C1 segment of cervical spinal cord (tissue), 14 donors: ENCODE measurements around the gene ETV6.
"Not testable (repeated sequence)": the region's sequence is repeated elsewhere in the genome, so short reads cannot be mapped to it uniquely, and the experiment has no call there.

Experiments used
- DNase-seq, 14 donors: peaks; one replicate each; lab custom pipeline; 2025; lab: John Stamatoyannopoulos, UW

Gene ETV6

DNA sequence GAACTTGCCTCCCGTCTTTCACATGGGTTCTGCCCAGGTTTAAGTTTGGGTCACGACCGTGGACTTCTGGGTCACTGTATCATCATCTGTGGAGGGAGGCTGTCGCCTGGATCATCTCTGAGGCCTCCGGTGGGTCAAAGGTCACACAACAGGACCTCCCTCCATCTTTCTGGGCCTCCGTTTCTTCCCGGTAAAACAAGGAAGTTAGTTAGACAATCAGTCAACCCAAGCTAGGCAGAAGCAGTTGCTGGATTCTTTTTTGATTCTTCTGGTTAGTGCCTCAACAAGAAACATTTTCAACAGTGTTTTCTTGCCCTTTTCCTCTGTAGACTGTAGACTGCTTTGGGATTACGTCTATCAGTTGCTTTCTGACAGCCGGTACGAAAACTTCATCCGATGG is 234.6 kb downstream of the ETV6 start:
- no peak for DNase-seq

DNA sequence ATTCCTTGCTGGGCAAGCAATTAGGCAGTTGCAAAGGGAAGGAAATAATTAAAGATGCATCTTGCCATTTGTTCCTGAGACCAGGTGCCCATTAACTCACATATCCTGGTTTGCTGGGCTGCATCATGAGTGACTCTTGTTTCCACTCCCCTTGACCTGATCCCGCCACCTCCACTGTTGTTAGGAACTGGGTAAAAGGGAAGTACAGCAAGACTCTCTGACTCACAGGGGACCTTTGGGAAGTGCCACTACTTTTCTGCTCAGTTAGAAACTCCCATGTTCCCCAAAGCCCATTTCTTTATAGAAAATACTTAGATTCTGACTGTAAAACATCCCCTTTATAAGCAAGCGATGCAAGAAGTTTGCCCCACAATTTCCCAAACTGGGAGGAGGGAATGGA is 235.2 kb downstream of the ETV6 start:
- DNase-seq = no peak

DNA sequence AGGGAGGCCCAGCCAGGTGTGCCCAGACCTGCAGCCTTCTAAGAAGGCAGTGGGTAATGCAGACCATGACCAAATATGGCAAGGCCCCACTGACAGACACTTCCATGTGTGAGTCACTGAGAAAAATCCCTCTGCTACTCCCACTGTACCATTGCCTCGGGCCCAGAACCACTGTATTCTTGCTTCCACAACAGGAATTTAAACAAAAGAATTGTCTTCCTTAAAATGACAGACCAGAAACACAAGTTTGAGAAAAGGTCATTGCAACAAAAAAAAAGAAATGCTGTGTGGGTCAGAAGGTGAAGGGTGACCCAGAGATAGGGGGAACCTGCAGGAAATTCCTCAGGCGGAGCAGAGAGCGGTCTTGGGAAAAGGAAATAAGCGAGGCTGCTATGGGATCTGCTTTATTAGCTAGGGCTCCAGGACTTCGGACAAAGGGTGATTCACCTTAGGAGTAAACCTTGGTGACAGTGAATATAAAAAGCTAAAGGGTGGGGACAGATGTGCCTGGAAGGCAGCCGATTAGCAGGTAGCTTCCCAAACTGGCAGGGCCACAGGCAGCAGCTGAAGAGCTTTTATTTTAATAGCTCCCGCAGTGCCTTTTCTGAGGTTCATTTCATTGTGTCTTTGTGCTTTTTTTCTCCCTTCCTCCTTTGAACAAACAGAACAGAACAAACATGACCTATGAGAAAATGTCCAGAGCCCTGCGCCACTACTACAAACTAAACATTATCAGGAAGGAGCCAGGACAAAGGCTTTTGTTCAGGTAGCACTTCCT is 236.0 kb downstream of the ETV6 start:
- no peak for DNase-seq

DNA sequence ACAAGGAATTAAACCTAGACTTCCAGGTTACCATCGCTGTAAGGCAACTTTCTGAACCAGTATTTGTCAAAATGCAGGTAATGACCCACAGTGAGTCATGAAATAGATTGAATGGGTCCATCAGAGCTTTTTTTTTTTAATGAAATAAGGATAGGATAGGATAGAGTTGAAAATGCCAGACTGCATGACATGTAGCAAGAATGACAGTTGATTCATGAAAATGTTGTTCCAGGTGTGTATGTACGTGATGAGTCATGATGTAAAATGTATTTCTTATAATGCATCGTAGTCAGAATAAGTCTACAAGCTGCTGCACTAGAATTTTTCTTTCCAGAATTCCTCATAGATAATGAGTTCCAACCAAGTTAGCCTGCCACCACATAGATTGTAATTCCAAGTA is 236.9 kb downstream of the ETV6 start:
- DNase-seq = no peak

DNA sequence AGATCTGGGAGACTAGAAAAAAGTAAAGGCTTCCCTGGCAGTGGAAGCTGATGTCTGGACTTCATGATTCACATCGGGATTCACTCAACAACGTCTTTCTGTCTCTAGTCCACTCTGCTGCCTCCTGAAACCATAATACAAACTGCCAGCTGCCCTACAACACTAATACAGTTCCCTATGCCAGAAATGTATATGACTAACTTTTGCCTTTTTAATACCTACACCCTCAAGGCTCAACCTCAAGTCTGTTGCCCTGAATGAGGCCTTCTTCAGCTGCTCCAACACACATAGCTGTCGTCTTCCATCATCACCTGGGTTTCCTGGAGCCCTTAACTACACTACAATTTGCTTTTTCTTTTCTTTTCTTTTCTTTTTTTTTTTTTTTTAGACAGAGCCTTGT is 238.6 kb downstream of the ETV6 start:
- no peak for DNase-seq

DNA sequence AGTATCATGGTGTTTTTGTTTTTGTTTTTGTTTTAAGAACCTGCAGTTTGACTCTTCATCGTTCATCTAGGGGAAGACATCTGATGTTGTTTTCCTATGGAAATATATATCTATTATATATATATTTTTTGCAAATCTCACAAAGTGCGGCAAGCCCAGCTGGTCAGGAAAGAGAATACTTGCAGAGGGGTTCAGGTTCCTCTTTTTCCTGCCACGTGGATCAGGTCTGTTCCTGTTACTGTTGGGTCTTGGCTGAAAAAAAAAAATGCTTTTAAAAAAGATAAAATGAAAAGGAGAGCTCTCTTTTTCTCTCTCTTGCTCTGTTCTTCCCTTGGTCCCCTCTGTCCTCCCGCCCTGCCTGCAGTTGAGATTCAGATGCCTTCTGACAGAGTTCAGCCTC is 241.9 kb downstream of the ETV6 start:
- no peak for DNase-seq

DNA sequence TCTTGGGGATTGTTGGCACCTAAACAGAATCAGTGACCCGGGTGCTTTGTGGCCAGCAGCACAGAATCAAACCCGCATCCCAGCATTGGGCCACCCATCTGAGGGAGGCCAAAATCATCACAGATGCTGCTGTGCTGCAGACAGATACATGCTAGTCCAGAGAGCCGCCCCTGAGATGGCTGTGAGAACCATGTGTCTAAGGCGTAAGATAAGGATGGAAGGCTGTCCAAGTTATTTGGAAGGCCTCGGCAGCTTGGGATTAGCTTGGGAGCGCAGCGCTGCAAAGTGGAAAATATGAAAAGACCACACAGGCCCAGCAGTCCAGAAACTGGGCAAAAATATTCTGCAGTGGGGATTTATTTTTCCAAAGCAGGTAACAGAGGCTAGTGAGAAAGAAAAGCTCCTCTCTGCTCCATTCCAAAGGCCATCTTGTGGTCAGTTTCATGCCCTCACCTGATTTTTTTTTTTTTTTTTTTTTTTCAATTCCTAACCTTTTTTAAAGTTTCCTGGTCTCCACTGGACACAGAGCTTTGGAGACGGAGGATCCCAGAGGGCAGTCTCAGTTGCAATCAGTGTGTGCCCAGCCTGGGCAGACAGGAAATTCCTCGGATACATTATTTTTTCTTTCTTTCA is 242.4 kb downstream of the ETV6 start:
- no peak for DNase-seq

DNA sequence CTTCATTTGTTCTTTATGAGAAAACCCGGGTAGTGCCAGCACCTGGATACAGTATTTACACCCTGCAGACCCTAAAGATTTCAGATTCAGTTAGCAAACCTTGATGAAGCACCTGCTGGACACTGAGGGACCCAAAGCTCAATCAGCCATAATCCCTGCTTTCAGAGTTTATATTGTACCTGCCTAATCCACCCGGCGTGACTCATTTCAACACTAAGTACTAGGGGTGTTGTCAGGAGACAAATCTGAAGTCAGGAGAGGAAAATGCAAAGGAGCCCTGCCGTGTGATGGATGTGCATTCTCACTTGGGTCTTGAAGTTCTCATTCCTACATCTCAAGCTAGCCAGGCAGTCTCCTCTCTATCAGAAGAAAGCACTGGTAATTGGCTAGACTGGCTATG is 244.5 kb downstream of the ETV6 start:
- no peak for DNase-seq

DNA sequence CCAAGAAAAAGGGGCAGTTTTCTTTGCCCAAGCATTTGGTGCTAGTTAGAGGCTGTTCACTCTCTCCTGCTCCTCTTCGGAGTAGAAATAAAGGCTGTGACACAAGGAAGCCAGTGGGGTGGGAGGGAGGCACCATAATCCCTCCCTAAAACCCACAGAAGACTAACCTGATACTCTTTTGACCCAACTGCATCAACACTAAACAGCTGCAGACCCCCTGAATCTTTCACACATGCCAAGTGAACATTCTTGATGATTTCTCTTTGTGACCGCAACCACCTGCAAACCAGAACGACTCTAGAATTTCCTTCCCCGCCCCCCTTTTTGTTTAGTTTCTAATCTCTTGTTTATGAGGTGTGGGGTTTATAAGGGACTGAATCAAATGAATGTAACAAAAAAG is 245.4 kb downstream of the ETV6 start:
- no peak for DNase-seq

DNA sequence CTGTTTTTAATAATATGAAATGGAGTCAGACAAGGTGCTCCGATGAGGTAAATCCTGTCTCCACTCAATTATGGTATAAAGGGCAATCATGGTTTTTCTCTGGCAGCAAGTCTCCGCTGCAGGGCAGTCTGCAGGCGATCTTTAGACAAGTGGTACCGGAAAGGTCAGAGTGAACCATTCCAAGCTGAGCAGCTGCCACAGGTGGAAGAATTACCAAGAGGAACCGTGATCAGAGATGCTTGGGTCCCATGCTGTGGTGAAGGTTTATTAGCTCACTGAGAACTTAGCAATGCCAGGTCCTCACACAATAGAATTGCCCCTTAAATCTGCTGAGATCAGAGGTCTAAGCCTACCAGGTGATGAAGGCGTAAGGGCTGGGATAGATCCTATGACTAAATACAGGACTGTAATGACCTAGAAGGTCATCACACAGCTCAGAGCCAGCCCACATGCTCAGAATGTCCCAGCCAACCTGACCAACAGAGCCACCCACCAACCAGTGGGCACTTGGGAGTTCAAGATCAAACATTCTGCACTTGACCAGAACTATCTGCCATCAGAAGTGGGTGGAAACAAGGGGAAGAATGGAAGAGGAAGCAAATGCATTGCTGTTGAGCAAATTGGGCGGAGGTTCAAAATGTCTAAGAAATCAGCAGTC is 246.1 kb downstream of the ETV6 start:
- no peak for DNase-seq

DNA sequence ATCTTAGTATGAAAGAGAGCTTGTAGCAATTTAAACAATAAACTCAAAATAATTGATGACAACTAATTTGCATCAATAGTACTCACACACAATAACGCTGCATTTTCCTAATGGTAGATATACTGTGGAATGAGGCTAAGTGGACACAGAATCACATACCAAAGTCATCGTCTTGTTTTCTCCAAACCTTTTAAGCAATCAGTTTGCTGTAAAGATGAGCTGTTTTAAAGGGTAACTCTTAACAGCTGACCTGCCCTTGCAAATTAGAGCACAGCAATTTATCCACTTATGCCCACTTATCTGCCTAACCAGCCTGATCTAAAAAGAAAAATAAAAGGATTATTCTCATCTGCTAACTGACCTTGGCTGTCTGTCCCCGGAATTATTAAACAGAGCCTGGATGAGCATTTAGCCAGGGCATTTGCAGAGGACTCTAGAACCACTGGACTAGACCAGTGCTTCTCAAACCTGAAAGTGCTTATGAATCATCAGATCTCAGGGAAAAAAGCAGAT is 247.0 kb downstream of the ETV6 start:
- DNase-seq = no peak

DNA sequence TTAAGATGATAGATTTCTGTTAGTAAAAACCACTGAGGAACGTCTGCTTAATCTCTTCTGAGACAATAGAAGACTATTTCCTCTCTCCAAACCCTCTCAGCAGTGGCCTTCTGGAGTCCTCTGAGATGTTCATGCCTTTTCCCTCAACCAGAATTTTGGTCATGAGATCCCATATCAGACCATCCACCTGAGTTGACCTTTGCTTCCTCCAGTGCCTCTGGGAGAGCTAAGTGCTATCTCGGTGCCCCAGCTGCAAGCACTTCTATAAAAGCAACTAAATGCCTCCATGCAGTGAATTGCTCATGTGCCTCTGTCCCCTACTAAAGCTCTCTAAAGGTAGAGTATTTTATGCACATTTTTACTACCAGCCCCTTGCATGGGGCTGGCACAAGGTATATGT is 248.4 kb downstream of the ETV6 start:
- no peak for DNase-seq

DNA sequence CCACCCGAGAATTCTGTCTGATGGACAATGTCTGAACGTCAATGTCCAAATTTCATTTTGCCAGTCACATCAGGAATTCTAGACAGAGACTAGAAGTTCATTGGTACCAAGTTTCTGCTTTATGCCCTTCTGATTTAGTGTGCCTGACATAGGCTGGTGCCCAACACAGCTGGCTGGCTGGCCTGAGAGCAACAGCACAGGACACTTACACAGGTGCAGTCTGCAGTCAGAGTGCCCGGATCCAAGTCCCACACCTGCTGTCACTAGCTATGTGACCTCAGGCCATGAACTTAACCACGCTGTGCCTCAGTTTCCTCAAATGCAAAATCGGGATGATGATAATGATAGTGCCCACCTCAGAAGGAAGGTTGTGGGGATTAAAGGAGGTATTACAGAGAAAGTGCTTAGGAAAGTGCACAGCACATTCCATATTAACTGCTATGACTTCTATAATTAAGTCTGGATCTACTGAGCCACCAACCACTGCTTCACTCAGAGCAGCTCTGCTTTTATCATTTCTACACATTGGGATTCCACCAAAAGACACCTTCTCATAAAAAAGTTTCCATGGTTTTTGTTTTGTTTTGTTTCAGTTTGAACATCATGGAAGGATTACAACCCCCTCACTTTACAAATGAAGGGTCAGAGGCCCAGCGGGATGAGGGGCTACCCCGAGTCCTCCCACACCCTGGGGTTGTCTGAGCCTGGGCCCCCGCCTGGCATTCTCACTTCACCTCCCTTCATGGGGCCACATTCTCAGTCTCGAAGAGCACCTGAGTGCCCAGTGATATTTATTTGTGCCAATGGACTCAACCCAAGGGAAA is 252.4 kb downstream of the ETV6 start:
- DNase-seq = no peak

DNA sequence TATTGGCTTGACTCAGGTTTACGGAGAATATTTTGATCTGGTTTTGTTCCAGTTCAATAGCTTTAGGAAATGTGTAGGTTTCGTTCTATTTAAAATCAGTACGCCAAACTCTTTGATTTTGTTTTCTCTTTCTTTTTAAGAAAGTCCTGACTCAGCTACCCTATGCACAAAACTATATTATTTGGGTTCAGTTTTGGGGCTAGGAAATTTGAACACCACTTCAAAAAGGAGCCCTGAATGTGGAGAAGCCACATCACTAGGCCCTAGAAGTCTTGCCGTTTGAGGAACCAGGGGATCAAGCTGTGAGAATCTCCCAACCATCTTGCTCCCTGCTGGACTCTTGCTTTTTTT is 253.0 kb downstream of the ETV6 start:
- DNase-seq = no peak

DNA sequence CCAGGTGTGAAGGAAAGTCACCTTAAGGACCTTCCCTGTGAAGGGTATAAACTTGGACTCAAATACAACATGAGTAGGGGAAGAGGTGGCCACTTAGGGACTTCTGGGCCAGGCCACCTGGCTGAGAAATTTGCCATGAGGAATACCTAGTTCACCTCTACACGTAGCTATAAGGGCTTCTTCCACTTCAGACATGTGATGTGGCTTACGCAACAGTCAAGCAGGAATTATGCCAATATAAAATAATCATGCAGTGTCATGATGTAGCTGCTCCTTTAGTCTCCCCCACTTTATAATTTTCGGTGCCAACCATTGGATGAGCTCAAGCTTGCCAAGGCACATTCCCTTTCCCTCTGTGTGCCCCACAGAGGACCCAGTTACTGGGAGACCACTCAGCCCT is 254.7 kb downstream of the ETV6 start:
- DNase-seq = no peak

DNA sequence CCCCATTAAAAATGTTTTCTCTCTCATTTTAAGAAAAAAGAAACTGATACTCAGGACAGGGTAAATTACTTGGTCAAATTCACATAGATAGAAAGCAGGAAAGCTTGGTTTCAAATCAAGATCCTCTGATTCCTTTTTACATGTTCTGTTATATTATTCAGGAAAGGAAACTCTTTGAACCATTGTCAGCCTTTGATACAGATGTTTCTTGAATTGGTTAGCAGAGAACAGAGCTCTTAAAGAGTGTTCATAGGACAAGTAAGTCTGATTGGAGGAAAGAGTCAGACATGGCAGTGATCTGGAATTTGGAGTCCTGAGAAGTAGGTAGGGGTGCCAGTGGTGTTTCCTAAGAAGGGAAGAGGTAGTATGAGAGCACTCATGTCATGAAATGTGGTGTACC is 256.1 kb downstream of the ETV6 start:
- no peak for DNase-seq

DNA sequence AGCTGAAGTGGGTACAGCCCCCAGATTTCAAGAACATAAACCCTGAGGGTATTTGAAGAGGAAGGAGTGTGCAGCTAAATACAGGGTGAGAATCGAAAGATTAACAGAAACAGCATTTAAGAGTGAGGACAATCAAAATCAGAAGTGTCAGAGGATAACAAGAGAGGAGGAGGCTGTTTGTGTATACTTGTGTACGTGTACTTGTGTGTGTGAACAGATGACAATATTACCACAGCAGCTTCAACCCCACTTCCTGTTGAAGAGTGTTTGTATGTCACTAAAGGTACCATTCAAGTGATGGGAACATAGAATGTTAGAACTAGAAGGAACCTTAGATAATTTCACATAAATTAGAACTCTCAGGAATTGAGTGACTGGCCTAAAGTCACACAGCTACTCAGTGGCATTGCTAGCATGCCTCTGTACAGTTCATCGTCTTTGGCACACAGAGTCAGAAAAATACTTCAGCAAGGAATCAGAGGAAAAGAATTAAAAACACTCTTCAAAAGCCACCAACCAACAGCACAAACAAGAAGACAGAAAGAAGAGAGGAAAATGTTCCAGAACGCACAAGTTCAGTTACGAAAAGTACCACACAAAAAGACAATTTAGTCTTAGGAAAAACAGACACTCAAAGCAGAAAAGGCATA is 256.9 kb downstream of the ETV6 start:
- no peak for DNase-seq

DNA sequence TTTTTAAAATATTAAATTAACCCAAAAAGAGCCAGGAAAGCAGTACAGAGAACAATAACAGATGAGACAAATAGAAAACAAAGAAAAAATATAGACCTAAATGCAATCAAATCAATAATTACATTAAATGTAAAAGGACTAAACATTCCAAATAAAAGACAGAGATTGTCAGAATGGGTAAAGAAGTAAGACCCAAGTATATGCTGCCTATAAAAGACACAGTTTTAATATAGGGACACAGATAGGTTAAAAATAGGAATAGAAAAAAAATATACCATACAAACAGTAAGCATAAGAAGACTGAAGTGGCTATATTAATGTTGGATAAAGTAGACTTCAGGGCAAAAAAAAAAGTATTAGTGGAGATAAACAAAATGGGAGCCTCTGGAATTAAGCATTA is 258.2 kb downstream of the ETV6 start:
- DNase-seq = no peak

DNA sequence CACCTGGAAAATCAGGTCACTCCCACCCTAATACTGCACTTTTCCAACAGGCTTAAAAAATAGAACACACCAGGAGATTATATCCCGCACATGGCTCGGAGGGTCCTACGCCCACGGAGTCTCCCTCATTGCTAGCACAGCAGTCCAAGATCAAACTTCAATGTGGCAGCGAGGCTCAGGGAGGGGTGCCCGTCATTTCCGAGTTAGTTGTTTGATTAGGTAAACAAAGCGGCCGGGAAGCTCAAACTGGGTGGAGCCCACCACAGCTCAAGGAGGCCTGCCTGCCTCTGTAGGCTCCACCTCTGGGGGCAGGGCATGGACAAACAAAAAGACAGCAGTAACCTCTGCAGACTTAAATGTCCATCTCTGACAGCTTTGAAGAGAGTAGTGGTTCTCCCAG is 259.9 kb downstream of the ETV6 start:
- DNase-seq = not testable (repeated sequence)

DNA sequence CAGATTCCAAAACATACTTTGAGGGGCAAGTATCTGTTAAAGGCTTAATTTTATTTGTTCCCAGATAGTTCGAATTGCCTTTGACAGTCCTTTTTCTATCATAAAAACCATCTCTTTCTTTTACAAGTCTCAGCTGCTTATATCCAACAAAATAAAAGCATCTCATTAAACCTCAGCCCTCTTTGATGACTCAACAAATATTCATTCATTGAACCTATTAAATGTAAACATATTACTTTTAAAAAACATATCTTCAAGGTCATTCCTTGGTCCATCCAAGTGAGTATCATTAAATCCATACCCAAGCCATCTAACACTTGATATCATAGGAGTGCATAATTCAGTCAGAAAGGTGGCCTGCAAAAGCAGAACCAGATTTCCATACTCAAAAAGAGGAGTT is 266.6 kb downstream of the ETV6 start:
- no peak for DNase-seq

DNA sequence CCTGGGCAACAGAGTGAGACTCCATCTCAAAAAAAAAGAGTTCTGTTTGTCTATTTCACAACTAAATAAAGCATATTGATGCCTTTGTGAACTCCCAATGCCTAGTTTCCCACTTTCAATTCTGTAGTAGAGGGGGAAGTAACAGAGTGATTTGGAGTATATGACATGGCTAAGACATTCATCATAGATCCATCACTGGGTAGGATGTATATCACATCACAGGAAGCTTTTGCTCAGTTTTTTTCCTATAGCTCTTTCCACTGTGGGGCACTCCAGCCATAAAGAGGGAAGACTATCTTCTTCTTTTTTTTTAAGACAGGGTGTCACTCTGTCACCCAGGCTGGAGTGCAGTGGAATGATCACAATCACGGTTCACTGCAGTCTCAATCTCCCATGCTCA is 267.3 kb downstream of the ETV6 start:
- DNase-seq = no peak

DNA sequence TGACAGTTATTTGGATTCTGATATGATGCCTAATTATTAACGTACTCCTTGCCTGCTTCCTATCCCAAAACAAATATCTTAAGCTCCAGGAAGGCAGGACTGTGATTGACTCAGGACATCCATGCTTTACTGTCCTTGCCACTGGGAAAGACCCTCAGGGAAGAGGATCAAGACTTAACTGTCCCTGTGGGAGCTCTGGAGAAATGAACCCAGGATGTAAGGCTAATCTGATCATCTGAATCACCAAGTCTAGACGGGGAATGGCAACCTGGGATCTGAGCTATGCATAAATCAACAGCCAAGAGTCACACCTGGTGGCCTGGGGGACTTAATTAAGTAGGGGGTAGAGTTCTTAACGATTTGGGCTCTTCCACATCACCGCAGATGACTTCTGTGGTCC is 268.0 kb downstream of the ETV6 start:
- no peak for DNase-seq
